ENCODE results near the gene CIDEB. TPM values are rescaled to one million over a fixed set of nuclear protein-coding genes. Genes with fewer than 3 reads are reported as not detected.

The CIDEB gene
- total RNA-seq, 1 experiment from 2014 or later = 0.18 TPM

DNA sequence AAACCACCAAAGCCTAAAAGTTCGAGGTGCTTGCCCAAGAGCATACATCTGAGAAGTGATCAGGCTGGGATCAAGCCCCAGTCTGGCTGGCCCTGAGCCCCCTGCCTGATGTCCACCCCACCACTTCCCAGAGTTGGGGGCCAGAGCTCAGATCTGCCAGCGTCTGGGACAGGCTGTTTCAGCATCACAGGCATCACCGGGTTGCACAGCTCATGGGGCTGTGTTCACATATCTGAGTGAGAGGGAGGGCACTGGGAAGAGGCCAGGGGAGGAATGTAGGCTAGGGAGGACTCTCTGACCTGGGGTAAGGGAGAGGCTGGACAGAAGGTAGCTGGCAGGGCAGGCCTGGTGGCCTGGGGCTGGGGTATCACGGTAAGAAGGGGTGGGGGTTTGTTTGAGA lies 50.8 kb downstream of the CIDEB start:
- intact Hi-C loops (cut with micrococcal nuclease; ENCODE audit: unreplicated experiment) (no loop called here), in situ Hi-C loops (cut with HindIII; ENCODE audit: low pct_unique_long_range_greater_than_20kb, low sequenced_read_pairs) (no loop called here)
- Histone ChIP-seq H3K9me3 (ENCODE audit: control insufficient read depth, insufficient read depth, low read depth, low read length) (no peaks in the 10 kb centered on the region), H3K27me3 (ENCODE audit: control insufficient read depth, insufficient read depth, low read length) (no peaks in the 10 kb centered on the region), H3K4me1 (ENCODE audit: control insufficient read depth, insufficient read depth, low read length) (no peaks in the 10 kb centered on the region), H3K4me3 (ENCODE audit: low read depth in 2 of 2, low read length in 2 of 2) (no peak overlapping the region), H3K27ac (ENCODE audit: low read length) (no peak overlapping the region), H3K36me3 (ENCODE audit: control insufficient read depth, insufficient read depth, low read length) (no peaks in the 10 kb centered on the region)
- TF ChIP-seq SIN3A (IDR thresholded peaks at IDR 0.05; ENCODE audit: borderline replicate concordance, insufficient read depth, low read depth, low read length) = no peak
- TF ChIP-seq, protein P1, sequence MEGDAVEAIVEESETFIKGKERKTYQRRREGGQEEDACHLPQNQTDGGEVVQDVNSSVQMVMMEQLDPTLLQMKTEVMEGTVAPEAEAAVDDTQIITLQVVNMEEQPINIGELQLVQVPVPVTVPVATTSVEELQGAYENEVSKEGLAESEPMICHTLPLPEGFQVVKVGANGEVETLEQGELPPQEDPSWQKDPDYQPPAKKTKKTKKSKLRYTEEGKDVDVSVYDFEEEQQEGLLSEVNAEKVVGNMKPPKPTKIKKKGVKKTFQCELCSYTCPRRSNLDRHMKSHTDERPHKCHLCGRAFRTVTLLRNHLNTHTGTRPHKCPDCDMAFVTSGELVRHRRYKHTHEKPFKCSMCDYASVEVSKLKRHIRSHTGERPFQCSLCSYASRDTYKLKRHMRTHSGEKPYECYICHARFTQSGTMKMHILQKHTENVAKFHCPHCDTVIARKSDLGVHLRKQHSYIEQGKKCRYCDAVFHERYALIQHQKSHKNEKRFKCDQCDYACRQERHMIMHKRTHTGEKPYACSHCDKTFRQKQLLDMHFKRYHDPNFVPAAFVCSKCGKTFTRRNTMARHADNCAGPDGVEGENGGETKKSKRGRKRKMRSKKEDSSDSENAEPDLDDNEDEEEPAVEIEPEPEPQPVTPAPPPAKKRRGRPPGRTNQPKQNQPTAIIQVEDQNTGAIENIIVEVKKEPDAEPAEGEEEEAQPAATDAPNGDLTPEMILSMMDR (IDR thresholded peaks at IDR 0.05) = no peak
- TF ChIP-seq POLR2AphosphoS5 (IDR thresholded peaks at IDR 0.05; ENCODE audit: low read depth, low read length) = no peak
- no peak for TF ChIP-seq TCF7L2 (IDR thresholded peaks at IDR 0.05; ENCODE audit: low read depth, low read length)
- TF ChIP-seq, protein P2, sequence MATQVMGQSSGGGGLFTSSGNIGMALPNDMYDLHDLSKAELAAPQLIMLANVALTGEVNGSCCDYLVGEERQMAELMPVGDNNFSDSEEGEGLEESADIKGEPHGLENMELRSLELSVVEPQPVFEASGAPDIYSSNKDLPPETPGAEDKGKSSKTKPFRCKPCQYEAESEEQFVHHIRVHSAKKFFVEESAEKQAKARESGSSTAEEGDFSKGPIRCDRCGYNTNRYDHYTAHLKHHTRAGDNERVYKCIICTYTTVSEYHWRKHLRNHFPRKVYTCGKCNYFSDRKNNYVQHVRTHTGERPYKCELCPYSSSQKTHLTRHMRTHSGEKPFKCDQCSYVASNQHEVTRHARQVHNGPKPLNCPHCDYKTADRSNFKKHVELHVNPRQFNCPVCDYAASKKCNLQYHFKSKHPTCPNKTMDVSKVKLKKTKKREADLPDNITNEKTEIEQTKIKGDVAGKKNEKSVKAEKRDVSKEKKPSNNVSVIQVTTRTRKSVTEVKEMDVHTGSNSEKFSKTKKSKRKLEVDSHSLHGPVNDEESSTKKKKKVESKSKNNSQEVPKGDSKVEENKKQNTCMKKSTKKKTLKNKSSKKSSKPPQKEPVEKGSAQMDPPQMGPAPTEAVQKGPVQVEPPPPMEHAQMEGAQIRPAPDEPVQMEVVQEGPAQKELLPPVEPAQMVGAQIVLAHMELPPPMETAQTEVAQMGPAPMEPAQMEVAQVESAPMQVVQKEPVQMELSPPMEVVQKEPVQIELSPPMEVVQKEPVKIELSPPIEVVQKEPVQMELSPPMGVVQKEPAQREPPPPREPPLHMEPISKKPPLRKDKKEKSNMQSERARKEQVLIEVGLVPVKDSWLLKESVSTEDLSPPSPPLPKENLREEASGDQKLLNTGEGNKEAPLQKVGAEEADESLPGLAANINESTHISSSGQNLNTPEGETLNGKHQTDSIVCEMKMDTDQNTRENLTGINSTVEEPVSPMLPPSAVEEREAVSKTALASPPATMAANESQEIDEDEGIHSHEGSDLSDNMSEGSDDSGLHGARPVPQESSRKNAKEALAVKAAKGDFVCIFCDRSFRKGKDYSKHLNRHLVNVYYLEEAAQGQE (IDR thresholded peaks at IDR 0.05; ENCODE audit: insufficient read depth in 1 of 2, low read depth in 2 of 2, low read length in 1 of 2) = no peak
- ChIA-PET CTCF (no interaction called here), POLR2A (interaction anchor here (0.5 kb wide), 1 partner anchor 8 kb away, joined by 4 read pairs; no protein-coding TSS in a partner anchor)
- ATAC-seq = no peak
- DNase-seq (ENCODE audit: low read depth, low spot score) = no peak
- no TSS peak for BruUV-seq (replicated peaks)

GRCh38 chr14:24255931-24256711 lies 51.7 kb downstream of the CIDEB start:
- in situ Hi-C loops (cut with HindIII; ENCODE audit: low pct_unique_long_range_greater_than_20kb, low sequenced_read_pairs) = no loop called here
- ChIA-PET CTCF (interaction anchor here (0.5 kb wide), 1 partner anchor 43 kb away, joined by 3 read pairs; no protein-coding TSS in a partner anchor), POLR2A (no interaction called here)
- intact Hi-C loops (cut with micrococcal nuclease; ENCODE audit: unreplicated experiment) = no loop called here
- no peaks in the 10 kb centered on the region for H3K4me1 ChIP-seq (ENCODE audit: control insufficient read depth, insufficient read depth, low read length)
- no peaks in the 10 kb centered on the region for H3K36me3 ChIP-seq (ENCODE audit: control insufficient read depth, insufficient read depth, low read length)
- no TSS peak for BruUV-seq (replicated peaks)
- TF ChIP-seq, protein P1 (IDR thresholded peaks at IDR 0.05) = no peak
- no peak for TF ChIP-seq POLR2AphosphoS5 (IDR thresholded peaks at IDR 0.05; ENCODE audit: low read depth, low read length)
- TF ChIP-seq, protein P2 (IDR thresholded peaks at IDR 0.05; ENCODE audit: insufficient read depth in 1 of 2, low read depth in 2 of 2, low read length in 1 of 2) = no peak
- H3K27ac ChIP-seq (ENCODE audit: low read length) = no peak overlapping the region
- no peaks in the 10 kb centered on the region for H3K9me3 ChIP-seq (ENCODE audit: control insufficient read depth, insufficient read depth, low read depth, low read length)
- no peak for DNase-seq (ENCODE audit: low read depth, low spot score)
- no peak for ATAC-seq
- no peak overlapping the region for H3K4me3 ChIP-seq (ENCODE audit: low read depth in 2 of 2, low read length in 2 of 2)
- H3K27me3 ChIP-seq (ENCODE audit: control insufficient read depth, insufficient read depth, low read length) = no peaks in the 10 kb centered on the region
